Stimulated activated CD4-positive, alpha-beta T cell treated with anti-CD3 and anti-CD28 coated beads, TNF-alpha, amount 100 ng/mL, for 24 hours (primary cell): Measurements from ENCODE around the gene DRAP1.

Experiments used
- DNase-seq, 3 experiments: peaks; one replicate each; pipeline ENCODE4 v3.0.0-alpha.2; 2020; ENCODE audit warnings: low read depth in 3 of 3

The DRAP1 gene

DNA sequence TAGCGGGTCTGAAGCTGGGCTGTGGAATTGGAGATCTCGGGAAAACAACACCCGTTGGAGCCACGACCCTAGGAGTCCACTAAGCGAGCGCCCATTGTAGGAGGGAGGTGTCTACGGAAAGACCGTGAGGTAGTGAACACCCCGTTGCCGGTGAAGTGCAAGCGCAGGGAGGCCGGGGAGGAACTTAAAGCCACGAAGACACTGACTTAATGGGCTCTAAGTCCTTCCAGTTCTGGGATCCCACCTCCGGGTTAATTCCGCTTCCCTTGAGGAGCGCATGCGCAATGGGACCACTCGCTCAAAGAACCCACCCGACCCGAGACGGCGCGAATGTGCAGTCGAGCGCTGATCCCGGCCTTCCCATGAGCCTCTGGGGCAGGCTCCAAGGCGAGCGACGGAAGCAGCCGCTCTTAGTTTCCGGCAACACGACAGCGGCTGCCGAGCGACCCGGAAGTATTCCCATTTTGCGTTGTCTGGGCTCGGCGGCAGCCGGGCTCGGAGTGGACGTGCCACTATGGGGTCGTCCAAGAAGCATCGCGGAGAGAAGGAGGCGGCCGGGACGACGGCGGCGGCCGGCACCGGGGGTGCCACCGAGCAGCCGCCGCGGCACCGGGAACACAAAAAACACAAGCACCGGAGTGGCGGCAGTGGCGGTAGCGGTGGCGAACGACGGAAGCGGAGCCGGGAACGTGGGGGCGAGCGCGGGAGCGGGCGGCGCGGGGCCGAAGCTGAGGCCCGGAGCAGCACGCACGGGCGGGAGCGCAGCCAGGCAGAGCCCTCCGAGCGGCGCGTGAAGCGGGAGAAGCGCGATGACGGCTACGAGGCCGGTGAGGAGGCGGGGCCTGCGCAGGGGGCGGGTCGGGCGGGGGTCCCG lies 42.3 kb downstream of the DRAP1 start, which contains the start of gene SART1:
TSS of gene SART1 (plus strand) at position 468 of the 874 bp plus-strand sequence. CDS start at position 515, 47 bp downstream.
- peak; percentile 90 to 96 (median 94) for DNase-seq

DNA sequence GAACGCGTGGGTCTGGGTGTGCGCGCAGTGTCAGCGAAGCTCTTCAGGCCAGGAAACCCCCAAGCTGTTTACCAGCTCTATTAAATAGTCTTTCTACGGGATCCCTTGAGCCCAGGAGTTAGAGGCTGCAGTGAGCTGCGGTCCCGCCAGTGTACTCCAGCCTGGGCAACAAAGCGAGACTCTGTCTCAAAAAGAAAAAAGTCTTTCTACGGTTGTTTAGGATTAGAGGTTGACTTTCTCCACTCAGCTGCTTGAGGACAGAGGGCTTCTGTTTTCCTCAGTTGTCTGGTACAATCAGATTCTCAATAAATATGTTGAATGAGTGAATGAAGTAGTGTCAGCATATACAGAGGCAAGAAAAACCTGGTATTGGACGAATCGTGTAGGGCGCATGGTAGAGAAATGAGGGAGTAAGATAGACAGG lies 42.9 kb downstream of the DRAP1 start:
- DNase-seq = no peak

DNA sequence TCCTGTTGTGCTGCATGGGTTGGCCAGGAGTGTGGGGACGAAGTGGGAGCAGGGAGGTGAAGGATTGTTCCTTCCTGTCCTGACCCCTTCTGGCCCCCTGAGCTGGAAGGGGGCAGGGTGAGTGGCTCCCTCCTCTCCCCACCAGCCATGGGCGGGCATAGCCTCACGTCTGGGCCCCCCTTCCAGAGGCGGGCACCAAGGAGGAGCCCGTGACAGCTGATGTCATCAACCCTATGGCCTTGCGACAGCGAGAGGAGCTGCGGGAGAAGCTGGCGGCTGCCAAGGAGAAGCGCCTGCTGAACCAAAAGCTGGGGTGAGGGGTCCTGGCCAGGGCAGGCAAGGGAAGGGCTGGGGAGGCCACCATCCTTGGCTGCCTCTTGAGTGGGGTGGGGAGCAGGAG lies 45.7 kb downstream of the DRAP1 start:
- no peak for DNase-seq

DNA sequence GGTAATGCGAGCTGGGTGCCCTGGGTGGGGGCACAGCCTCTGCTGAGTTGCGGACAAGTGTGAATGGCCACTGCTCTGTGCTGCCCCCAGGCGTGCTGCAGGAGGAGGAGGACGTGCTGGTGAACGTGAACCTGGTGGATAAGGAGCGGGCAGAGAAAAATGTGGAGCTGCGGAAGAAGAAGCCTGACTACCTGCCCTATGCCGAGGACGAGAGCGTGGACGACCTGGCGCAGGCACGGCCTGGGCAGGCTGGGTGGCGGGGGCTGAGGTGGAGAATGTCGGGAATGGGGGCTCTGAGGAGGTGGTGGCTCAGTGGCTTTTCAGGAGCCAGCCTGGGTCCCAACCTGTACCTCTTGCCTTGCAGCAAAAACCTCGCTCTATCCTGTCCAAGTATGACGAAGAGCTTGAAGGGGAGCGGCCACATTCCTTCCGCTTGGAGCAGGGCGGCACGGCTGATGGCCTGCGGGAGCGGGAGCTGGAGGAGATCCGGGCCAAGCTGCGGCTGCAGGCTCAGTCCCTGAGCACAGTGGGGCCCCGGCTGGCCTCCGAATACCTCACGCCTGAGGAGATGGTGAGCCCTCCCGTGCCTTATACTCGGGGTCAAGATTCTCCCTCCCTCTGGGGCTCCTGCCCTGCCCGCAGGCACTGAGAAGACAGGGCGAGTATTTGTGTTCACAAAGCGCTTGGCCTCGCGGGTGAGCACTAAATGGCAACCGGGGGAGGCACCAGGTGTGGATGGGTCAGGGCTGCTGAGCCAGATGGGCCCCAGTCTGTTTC lies 46.9 kb downstream of the DRAP1 start:
- no peak for DNase-seq

DNA sequence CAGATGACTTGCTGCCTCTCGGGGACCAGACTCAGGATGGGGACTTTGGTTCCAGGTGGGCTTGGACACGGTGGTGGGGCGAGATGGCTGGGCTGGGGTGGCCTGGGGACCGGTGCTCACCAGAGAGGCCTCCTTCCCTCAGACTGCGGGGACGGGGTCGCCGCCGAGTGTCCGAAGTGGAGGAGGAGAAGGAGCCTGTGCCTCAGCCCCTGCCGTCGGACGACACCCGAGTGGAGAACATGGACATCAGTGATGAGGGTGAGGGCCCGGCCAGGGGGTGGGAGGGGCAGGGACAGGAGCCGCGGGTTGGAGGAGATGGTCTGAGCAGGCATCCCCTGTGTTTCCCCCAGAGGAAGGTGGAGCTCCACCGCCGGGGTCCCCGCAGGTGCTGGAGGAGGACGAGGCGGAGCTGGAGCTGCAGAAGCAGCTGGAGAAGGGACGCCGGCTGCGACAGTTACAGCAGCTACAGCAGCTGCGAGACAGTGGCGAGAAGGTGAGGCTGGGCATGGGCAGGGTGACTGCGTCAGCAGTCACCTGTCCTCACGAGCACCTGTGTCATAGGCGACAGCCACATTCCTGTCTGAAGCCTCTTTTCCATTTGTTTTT lies 48.2 kb downstream of the DRAP1 start:
- DNase-seq = no peak

DNA sequence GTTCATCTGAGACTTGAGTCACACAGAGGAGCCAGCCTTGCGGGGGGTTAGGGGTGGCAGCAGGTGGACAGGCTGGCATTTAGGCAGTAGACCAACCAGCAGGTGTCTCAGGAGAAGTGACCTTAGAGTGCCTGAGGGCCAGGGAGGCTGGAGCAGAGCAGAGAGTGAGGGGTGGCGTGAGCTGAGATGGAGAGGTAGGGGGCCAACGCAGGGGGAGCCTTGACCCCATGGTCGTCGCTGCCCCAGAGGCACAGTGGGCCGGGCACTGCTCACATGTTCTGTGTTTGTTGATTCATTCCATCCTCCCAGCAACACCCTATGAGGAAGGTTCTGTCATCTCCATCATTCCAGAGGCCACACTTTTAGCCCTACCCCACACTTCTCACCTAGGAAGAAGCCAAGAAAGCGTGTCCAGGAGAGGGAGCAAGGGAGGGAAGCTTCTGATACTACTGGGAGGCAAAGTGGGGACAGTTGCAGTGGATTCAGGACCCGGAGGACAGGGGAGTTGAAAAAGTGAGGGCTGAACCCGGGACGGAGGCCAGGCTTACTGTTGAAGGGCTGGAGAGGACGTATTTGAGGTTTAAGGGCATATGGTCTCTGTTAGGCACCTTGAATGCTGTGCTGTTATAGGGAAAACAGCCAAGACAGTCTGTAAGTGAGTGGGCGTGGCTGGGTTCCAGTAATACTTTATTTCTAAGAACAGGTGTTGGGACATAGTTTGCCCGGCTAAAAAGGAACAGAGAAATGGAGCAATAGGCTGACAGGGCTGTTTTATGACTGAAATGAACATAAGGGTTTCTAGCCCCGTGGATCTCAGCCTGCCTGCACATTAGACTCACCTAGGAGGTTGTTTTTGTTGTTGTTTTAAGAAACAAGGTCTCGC lies 49.6 kb downstream of the DRAP1 start:
- no peak for DNase-seq
